ENCODE measurements around the gene KNDC1.

- TF ChIP-seq CTCF (IDR thresholded peaks at IDR 0.05; ENCODE audit: low read length) (no peak), EZH2 (IDR thresholded peaks at IDR 0.05; ENCODE audit: borderline replicate concordance, low read length) (no peak)
These were observed 18.7 kb upstream of the KNDC1 start for GRCh38 chr10:133141144-133141957.
